Measurements from ENCODE around the gene GPR160.
"Not testable (repeated sequence)": the region's sequence is repeated elsewhere in the genome, so short reads cannot be mapped to it uniquely, and the experiment has no call there.

The GPR160 gene

DNA sequence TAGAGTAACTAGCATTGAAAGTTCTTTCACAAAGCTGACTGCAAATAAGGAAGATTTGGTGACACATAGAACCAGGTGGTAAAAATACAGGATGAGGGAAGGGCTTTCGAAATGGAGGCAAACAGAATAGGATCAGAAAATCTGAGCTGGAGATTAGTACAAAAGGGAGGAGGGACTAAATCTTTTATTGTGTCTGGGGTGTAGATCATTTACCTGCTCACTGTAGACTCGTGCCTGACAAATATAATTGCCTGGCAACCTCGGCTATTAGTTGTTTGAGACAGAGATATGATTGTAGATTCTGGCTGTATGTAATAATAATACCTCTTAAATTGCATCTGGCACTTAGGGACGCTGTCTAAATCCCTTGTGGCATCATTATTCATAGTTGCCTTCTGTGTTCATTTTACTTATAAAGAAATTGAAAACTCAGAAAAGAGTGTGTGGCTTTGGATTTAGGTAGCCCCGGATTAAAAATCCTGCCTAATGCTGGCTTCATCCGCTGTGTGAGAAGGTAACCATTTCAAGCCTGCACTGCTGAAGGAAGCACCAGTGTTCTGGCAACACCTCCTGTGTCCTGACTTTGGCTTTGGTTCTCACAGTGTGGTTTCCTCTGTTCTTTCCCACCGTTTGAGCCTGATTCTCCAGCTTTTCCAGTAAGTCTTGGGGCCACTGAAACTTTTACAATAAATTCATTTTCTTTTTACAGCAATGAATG, 25.0 kb upstream of the GPR160 start:
- H3K4me1 Mint-ChIP-seq (ENCODE audit: low read depth): peaks cover 3% of the 10 kb centered on the region
- H3K9me3 Mint-ChIP-seq (ENCODE audit: low read depth): no peaks in the 10 kb centered on the region
- no peaks in the 10 kb centered on the region for H3K36me3 Mint-ChIP-seq
- H3K27ac Mint-ChIP-seq: no peak overlapping the region
- H3K4me3 Mint-ChIP-seq: no peak overlapping the region
- peaks cover 2% of the 10 kb centered on the region for H3K27me3 Mint-ChIP-seq

DNA sequence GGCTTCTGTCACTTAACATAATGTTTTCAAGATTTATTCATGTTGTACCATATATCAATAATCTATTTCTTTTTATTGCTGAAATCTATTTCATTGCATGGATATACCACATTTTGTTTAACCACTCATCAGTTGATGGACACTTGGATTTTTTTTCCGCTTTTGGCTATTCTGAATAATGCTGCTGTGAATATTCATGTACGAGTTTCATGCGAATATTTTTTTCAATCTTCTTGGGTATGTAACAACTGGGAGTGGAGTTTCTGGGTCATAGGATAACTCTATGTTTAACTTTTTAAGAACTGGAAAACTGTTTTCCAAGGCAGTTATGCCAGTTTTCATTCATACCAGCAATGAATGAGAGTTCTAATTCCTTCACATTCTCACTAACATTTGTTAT, 21.7 kb upstream of the GPR160 start:
- H3K9me3 Mint-ChIP-seq (ENCODE audit: low read depth): no peaks in the 10 kb centered on the region
- peaks cover 3% of the 10 kb centered on the region for H3K4me1 Mint-ChIP-seq (ENCODE audit: low read depth)
- no peak overlapping the region for H3K4me3 Mint-ChIP-seq
- peaks cover 2% of the 10 kb centered on the region for H3K27me3 Mint-ChIP-seq
- H3K27ac Mint-ChIP-seq: no peak overlapping the region
- no peaks in the 10 kb centered on the region for H3K36me3 Mint-ChIP-seq

DNA sequence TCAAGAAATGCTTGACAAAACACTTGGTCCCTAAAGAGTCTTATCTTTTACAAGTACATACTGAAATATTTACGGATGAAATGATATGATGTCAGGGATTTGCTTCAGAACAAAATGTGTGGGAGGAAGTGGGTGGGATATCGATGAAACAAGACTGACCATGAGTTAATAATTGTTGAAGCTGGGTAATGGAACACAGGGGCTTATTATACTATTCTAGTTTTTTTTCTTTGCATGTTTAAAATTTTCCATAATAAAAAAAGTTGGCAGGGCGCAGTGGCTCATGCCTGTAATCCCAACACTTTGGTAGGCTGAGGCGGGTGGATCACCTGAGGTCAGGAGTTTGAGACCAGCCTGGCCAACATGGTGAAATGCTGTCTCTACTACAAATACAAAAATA, 18.5 kb upstream of the GPR160 start:
- not testable (repeated sequence) for H3K27ac Mint-ChIP-seq

DNA sequence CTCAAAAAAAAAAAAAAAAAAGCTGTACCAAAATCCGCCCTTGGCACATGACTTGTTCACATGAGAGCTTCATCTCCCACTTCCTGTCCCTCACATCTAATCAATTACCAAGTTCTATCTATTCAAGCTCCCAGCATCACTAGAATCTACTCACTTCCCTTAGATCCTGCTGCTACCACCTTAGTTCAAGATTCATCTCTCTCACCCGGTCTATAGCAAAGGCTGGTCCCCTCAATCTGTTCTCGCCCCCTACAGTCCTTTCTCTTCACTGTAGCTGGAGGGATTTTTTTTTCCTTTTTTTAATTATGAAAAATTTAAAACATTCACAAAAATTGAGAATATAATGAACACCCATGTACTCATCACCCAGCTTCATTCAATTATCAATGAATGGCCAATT, 16.7 kb upstream of the GPR160 start:
- no peak overlapping the region for H3K4me3 Mint-ChIP-seq
- no peaks in the 10 kb centered on the region for H3K36me3 Mint-ChIP-seq
- H3K9me3 Mint-ChIP-seq (ENCODE audit: low read depth): no peaks in the 10 kb centered on the region
- H3K27ac Mint-ChIP-seq: no peak overlapping the region
- peaks cover 7% of the 10 kb centered on the region for H3K4me1 Mint-ChIP-seq (ENCODE audit: low read depth)
- H3K27me3 Mint-ChIP-seq: no peaks in the 10 kb centered on the region

More for the DNA sequence above, 18.5 kb upstream of the GPR160 start:
- H3K4me3 Mint-ChIP-seq; H3K9me3 Mint-ChIP-seq (ENCODE audit: low read depth); H3K4me1 Mint-ChIP-seq (ENCODE audit: low read depth); H3K27me3 Mint-ChIP-seq; H3K36me3 Mint-ChIP-seq: not testable (repeated sequence)

DNA sequence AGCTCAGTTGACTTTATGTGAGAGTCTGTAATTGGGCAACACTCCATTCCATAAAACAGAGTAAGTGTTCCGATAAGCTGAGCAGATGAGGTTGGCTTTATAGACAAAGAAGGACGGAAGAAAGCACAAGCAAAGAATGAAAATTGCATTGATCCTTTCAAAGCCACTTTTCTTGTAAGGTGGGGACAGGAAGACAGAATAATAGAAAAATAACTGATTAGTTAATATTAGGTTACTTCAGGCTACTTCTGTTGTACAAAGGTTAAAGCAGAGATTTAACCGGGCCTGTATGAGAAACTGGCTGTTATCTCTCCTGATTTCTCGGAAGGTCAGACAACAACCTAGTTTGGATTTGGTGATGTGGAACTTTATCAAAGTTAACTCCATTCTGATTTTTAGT, 15.5 kb upstream of the GPR160 start:
- H3K36me3 Mint-ChIP-seq: no peaks in the 10 kb centered on the region
- H3K27me3 Mint-ChIP-seq: no peaks in the 10 kb centered on the region
- no peak overlapping the region for H3K4me3 Mint-ChIP-seq
- no peak overlapping the region for H3K27ac Mint-ChIP-seq
- H3K9me3 Mint-ChIP-seq (ENCODE audit: low read depth): no peaks in the 10 kb centered on the region
- H3K4me1 Mint-ChIP-seq (ENCODE audit: low read depth): peaks cover 14% of the 10 kb centered on the region

DNA sequence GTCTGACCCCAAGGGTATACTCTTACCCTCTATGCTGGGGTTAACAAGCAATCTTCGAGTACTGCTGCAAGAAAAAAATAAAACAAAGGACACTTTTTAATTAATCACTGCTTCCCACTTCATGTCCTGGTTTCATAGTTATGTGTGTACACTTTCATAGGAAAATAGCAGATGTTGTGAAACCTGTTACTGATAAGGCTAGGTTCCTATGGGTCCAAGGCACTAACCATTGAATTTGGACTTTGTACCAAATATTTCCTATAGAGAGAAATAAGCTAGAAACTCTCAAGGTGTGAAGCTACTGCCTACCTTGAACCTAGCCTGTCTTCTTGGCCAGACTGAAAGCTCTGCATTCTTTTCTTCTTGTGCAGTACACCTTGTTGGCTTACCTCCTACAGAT, 14.6 kb upstream of the GPR160 start:
- Mint-ChIP-seq H3K4me3 (no peak overlapping the region), H3K27ac (no peak overlapping the region), H3K9me3 (ENCODE audit: low read depth) (no peaks in the 10 kb centered on the region), H3K4me1 (ENCODE audit: low read depth) (peaks cover 20% of the 10 kb centered on the region), H3K27me3 (no peaks in the 10 kb centered on the region), H3K36me3 (no peaks in the 10 kb centered on the region)

DNA sequence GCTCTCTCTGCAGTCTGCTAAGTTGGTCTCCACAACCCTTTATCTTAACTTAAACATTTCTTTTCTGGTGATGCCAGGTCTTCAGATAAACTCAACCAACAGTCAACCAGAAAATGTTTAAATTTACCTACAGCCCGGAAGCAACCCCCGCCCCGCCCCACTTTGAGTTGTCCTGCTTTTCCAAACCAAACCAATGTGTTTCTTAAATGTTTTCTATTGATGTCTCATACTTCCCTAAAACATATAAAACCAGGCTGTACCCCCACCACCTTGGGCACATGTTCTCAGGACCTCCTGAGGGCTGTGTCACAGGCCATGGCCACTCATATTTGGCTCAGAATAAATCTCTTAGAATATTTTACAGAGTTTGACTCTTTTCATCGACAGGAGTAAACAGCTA, 13.2 kb upstream of the GPR160 start:
- Mint-ChIP-seq H3K9me3 (ENCODE audit: low read depth) (no peaks in the 10 kb centered on the region), H3K36me3 (no peaks in the 10 kb centered on the region), H3K4me3 (no peak overlapping the region), H3K27me3 (no peaks in the 10 kb centered on the region), H3K27ac (no peak overlapping the region), H3K4me1 (ENCODE audit: low read depth) (peaks cover 24% of the 10 kb centered on the region)

DNA sequence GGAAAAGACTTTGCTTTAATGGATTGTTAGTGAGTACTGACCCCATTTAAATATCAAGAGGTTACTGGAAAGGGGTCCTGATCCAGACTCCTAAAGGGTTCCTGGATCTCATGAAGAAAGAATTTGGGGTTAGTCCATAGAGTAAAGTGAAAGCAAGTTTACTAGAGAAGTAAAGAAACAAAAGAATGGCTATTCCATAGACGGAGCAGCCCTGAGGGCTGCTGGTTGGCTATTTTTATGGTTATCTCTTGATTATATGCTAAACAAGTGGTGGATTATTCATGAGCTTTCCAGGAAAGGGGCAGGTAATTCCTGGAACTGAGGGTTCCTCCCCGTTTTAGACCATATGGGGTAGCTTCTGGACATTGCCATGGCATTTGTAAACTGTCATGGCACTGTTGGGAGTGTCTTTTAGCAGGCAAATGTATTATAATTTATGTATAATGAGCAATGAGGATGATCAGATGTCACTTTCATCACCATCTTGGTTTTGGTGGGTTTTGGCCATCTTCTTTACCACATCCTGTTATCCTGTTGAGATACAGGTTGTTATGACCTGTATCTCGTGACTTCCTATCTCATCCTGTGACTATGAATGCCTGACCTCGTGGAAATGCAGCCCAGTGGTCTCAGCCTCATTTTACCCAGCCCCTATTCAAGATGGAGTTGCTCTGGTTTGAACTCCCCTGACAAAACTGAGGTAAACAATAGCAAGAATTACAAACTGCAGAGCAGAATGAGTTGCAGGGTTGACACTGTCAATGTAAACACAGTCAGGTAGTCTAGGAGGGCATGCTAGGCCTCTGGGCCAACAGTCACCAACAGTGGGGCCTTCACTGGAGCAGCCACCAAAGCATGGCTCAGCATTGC, 10.3 kb upstream of the GPR160 start:
- peak overlapping the region; percentile 47 for H3K27ac Mint-ChIP-seq
- no peaks in the 10 kb centered on the region for H3K36me3 Mint-ChIP-seq
- H3K4me1 Mint-ChIP-seq (ENCODE audit: low read depth): peaks cover 31% of the 10 kb centered on the region
- H3K27me3 Mint-ChIP-seq: no peaks in the 10 kb centered on the region
- H3K4me3 Mint-ChIP-seq: no peak overlapping the region
- H3K9me3 Mint-ChIP-seq (ENCODE audit: low read depth): no peaks in the 10 kb centered on the region

- H3K27me3 Mint-ChIP-seq: no peaks in the 10 kb centered on the region
- H3K36me3 Mint-ChIP-seq: no peaks in the 10 kb centered on the region
- H3K9me3 Mint-ChIP-seq (ENCODE audit: low read depth): no peaks in the 10 kb centered on the region
- H3K4me1 Mint-ChIP-seq (ENCODE audit: low read depth): peaks cover 44% of the 10 kb centered on the region
- H3K4me3 Mint-ChIP-seq: peak overlapping the region; percentile 57
- peak overlapping the region; percentile 23 for H3K27ac Mint-ChIP-seq
Measured at GRCh38 chr3:170033489-170033888, 4.3 kb upstream of the GPR160 start.

DNA sequence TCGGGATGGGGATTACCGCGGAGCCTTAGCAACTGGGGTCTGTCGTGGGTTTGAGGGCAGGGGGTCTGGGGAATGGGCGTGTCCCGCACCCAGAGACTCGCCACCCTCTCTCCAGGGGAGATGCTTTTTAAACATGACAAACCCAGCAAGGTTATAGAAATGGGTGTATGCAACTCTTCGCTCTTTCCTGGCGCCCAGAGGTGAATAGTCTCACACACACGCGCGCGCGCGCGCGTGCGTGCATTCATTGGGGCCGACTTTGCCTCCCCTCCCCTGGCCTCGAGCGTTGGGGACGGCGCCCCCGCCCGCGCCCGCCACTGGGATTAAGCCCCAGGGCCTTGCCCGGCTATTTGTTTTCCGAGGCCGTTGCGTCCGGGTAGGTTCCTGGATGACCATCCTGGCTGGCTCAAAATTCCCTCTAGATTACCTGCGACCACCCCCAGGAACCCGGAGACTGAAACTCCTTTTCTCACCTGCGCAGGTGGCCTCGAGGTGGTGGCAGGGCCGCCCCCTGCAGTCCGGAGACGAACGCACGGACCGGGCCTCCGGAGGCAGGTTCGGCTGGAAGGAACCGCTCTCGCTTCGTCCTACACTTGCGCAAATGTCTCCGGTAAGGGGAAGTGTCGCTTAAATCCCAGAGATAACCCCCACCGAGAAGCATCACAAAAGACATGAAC, 777 bp downstream of the GPR160 start:
- no peaks in the 10 kb centered on the region for H3K9me3 Mint-ChIP-seq (ENCODE audit: low read depth)
- H3K27me3 Mint-ChIP-seq: no peaks in the 10 kb centered on the region
- peak overlapping the region; percentile 34 for H3K27ac Mint-ChIP-seq
- peaks cover 16% of the 10 kb centered on the region for H3K4me1 Mint-ChIP-seq (ENCODE audit: low read depth)
- H3K36me3 Mint-ChIP-seq: peaks cover 4% of the 10 kb centered on the region
- H3K4me3 Mint-ChIP-seq: peak overlapping the region; percentile 86

- peaks cover 15% of the 10 kb centered on the region for H3K4me1 Mint-ChIP-seq (ENCODE audit: low read depth)
- no peaks in the 10 kb centered on the region for H3K9me3 Mint-ChIP-seq (ENCODE audit: low read depth)
- H3K36me3 Mint-ChIP-seq: peaks cover 4% of the 10 kb centered on the region
- no peaks in the 10 kb centered on the region for H3K27me3 Mint-ChIP-seq
- no peak overlapping the region for H3K27ac Mint-ChIP-seq
- H3K4me3 Mint-ChIP-seq: no peak overlapping the region
Measured at GRCh38 chr3:170040418-170040817, 2.6 kb downstream of the GPR160 start.

- H3K4me1 Mint-ChIP-seq (ENCODE audit: low read depth): peaks cover 12% of the 10 kb centered on the region
- no peaks in the 10 kb centered on the region for H3K9me3 Mint-ChIP-seq (ENCODE audit: low read depth)
- H3K27me3 Mint-ChIP-seq: no peaks in the 10 kb centered on the region
- H3K4me3 Mint-ChIP-seq: no peak overlapping the region
- no peak overlapping the region for H3K27ac Mint-ChIP-seq
- H3K36me3 Mint-ChIP-seq: peaks cover 4% of the 10 kb centered on the region
Measured at GRCh38 chr3:170043506-170043905, 5.7 kb downstream of the GPR160 start.

DNA sequence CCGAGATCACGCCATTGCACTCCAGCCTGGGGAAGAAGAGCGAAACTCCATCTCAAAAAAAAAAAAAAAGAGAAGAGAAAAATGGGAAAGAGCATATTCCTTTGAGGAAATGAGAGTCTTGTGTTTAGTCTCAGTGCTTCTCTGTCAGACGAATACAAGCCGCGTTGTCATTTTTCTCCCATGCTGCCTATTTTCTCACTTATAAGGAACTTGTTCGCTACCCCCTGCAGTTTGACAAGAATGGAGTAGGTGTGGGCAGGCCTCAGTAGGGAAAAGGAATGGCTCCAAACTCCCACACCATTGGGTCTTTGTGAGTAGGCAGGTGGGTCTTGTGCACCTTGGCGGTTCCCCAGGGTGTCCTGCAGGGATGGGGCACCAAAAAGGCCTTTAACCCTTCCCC, 6.5 kb downstream of the GPR160 start:
- Mint-ChIP-seq H3K36me3 (peaks cover 4% of the 10 kb centered on the region), H3K4me1 (ENCODE audit: low read depth) (peaks cover 12% of the 10 kb centered on the region), H3K4me3 (no peak overlapping the region), H3K27me3 (no peaks in the 10 kb centered on the region), H3K27ac (no peak overlapping the region), H3K9me3 (ENCODE audit: low read depth) (no peaks in the 10 kb centered on the region)

DNA sequence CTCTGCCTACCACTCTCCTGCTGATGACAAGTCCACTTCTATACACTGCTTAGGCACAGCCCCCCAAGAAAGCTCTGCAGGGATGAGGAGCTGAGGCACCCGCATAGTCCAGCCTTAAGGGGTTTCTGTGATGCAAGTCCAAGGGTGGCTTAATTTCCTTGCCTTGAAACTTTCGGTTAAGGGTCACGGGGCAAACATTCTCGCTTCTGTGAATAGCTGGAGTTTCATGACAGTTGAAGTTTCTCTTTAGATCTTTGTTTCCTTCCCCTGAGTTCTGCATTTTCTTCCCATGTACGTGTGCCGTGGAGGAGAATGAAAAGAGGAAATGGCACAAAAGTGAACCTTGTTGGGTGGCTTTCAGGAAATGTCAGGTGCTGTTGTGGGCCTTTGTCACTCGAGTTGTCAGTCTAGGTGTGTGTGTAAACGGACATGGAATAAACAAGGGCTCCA, 7.0 kb downstream of the GPR160 start:
- no peak overlapping the region for H3K27ac Mint-ChIP-seq
- peak overlapping the region; percentile 51 for H3K4me3 Mint-ChIP-seq

More for the DNA sequence above, 7.0 kb downstream of the GPR160 start:
- H3K36me3 Mint-ChIP-seq: peaks cover 4% of the 10 kb centered on the region
- H3K9me3 Mint-ChIP-seq (ENCODE audit: low read depth): no peaks in the 10 kb centered on the region
- peaks cover 12% of the 10 kb centered on the region for H3K4me1 Mint-ChIP-seq (ENCODE audit: low read depth)
- H3K27me3 Mint-ChIP-seq: no peaks in the 10 kb centered on the region

Data from activated naive CD8-positive, alpha-beta T cell (primary cell).